Measurements from ENCODE around the gene NIBAN1. TPM values are rescaled to one million over a fixed set of nuclear protein-coding genes. Genes with fewer than 3 reads are reported as not detected.

The NIBAN1 gene
- total RNA-seq, 2 experiments from 2014 or later: 10.1 to 11.0 TPM

GRCh38 chr1:184994301-184994700 is 20.0 kb upstream of the NIBAN1 start:
- H3K36me3 Mint-ChIP-seq (ENCODE audit: low read depth): peaks cover 1% of the 10 kb centered on the region
- CTCF ChIA-PET: interaction anchor here (1.5 kb wide), 1 partner anchor 12 kb away, joined by 5 read pairs; no protein-coding TSS in a partner anchor
- intact Hi-C loops (cut with micrococcal nuclease): no loop called here

GRCh38 chr1:184992271-184992670 is 18.0 kb upstream of the NIBAN1 start:
- ChIA-PET POLR2A (interaction anchor here (0.6 kb wide), 1 partner anchor 156 kb away, joined by 3 read pairs; no protein-coding TSS in a partner anchor), CTCF (interaction anchor here (1.3 to 13.6 kb wide), 3 partner anchors 10 to 186 kb away, joined by 4 to 232 read pairs (median 12); no protein-coding TSS in a partner anchor)
- H3K27ac Mint-ChIP-seq: no peak overlapping the region
- intact Hi-C loops (cut with micrococcal nuclease): no loop called here
- no peak for TF ChIP-seq CTCF (IDR thresholded peaks at IDR 0.05)
- peaks cover 1% of the 10 kb centered on the region for H3K36me3 Mint-ChIP-seq (ENCODE audit: low read depth)
- ATAC-seq (no peak), DNase-seq (no peak)
- no peak overlapping the region for H3K4me3 Mint-ChIP-seq
- peaks cover 8% of the 10 kb centered on the region for H3K27me3 Mint-ChIP-seq
- H3K9me3 Mint-ChIP-seq: peaks cover 6% of the 10 kb centered on the region
- no peaks in the 10 kb centered on the region for H3K4me1 Mint-ChIP-seq (ENCODE audit: low read depth)

More at GRCh38 chr1:184994301-184994700, 20.0 kb upstream of the NIBAN1 start:
- no peaks in the 10 kb centered on the region for H3K4me1 Mint-ChIP-seq (ENCODE audit: low read depth)
- POLR2A ChIA-PET: no interaction called here
- no peak for DNase-seq
- peaks cover 6% of the 10 kb centered on the region for H3K9me3 Mint-ChIP-seq
- H3K4me3 Mint-ChIP-seq: no peak overlapping the region
- TF ChIP-seq CTCF (IDR thresholded peaks at IDR 0.05): no peak
- H3K27ac Mint-ChIP-seq: no peak overlapping the region
- ATAC-seq: no peak
- peaks cover 10% of the 10 kb centered on the region for H3K27me3 Mint-ChIP-seq

- Mint-ChIP-seq H3K4me3 (no peak overlapping the region), H3K27me3 (peaks cover 8% of the 10 kb centered on the region), H3K27ac (no peak overlapping the region), H3K4me1 (ENCODE audit: low read depth) (no peaks in the 10 kb centered on the region), H3K36me3 (ENCODE audit: low read depth) (peaks cover 1% of the 10 kb centered on the region), H3K9me3 (peaks cover 6% of the 10 kb centered on the region)
- DNase-seq (no peak), ATAC-seq (no peak)
- intact Hi-C loops (cut with micrococcal nuclease): no loop called here
- POLR2A ChIA-PET: no interaction called here
- CTCF ChIA-PET: interaction anchor here (1.6 to 13.6 kb wide), 2 partner anchors 8 to 182 kb away, joined by 5 to 232 read pairs; no protein-coding TSS in a partner anchor
- TF ChIP-seq CTCF (IDR thresholded peaks at IDR 0.05): no peak
Observed at GRCh38 chr1:184990204-184990603, 15.9 kb upstream of the NIBAN1 start.

- TF ChIP-seq CTCF (IDR thresholded peaks at IDR 0.05): no peak
- ChIA-PET POLR2A (no interaction called here), CTCF (interaction anchor here (1.0 to 13.6 kb wide), 2 partner anchors 181 to 182 kb away, joined by 4 to 232 read pairs; no protein-coding TSS in a partner anchor)
- ATAC-seq (no peak), DNase-seq (no peak)
- intact Hi-C loops (cut with micrococcal nuclease): loop anchor here (10.0 kb wide), 1 partner anchor 186 kb away; no protein-coding TSS in a partner anchor
- Mint-ChIP-seq H3K4me3 (no peak overlapping the region), H3K9me3 (no peaks in the 10 kb centered on the region), H3K27me3 (peaks cover 7% of the 10 kb centered on the region), H3K27ac (no peak overlapping the region), H3K4me1 (ENCODE audit: low read depth) (no peaks in the 10 kb centered on the region), H3K36me3 (ENCODE audit: low read depth) (no peaks in the 10 kb centered on the region)
Observed at GRCh38 chr1:184988506-184988905, 14.2 kb upstream of the NIBAN1 start.

- DNase-seq (no peak), ATAC-seq (no peak)
- intact Hi-C loops (cut with micrococcal nuclease): loop anchor here (10.0 kb wide), 1 partner anchor 187 kb away; no protein-coding TSS in a partner anchor
- no peak overlapping the region for H3K4me3 Mint-ChIP-seq
- no peak for TF ChIP-seq CTCF (IDR thresholded peaks at IDR 0.05)
- peaks cover 7% of the 10 kb centered on the region for H3K27me3 Mint-ChIP-seq
- H3K4me1 Mint-ChIP-seq (ENCODE audit: low read depth): no peaks in the 10 kb centered on the region
- no peaks in the 10 kb centered on the region for H3K36me3 Mint-ChIP-seq (ENCODE audit: low read depth)
- ChIA-PET CTCF (interaction anchor here (1.0 to 13.6 kb wide), 2 partner anchors 180 to 183 kb away, joined by 4 to 232 read pairs; no protein-coding TSS in a partner anchor), POLR2A (no interaction called here)
- no peaks in the 10 kb centered on the region for H3K9me3 Mint-ChIP-seq
- no peak overlapping the region for H3K27ac Mint-ChIP-seq
Observed at GRCh38 chr1:184987696-184988095, 13.4 kb upstream of the NIBAN1 start.
